Testis (tissue), 2 donors: ENCODE measurements around the gene ZBTB17.

Experiments used
- POLR2A ChIP-seq: fragments of 450-650 bp; IDR thresholded peaks from one replicate; pipeline ENCODE4 v1.6.1; 2017; ENCODE audit warnings: antibody characterized with exemption, mild to moderate bottlenecking, moderate library complexity
- TF ChIP-seq, protein P1 (sequence below), 3 experiments: fragments of 450-650 bp in 2 of 3; fragments of 200-600 bp in 1 of 3; sonication (generic) in 1 of 3; IDR thresholded peaks; one replicate each; pipeline ENCODE4 v1.5.1; 2016 to 2019; ENCODE audit warnings: antibody characterized with exemption in 3 of 3, mild to moderate bottlenecking in 2 of 3, moderate library complexity in 1 of 3

DNA sequence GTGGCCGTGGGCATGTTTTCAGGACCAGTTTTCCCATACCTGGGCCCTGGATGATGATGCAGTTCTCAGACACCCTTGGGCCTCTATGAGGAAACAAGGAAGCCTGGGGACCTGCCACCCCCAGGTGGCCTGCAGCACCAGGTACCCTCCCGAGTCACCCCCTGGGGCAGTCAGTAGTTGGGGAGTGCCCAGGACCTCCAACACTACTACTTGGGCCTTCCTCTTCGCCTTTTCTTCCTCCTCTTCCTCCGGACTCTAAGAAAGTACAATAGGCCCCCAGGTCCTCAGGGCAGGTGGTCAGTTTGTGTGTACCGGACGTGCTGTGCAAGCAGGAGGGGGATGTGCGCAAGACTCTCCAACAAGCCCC lies 16.3 kb upstream of the ZBTB17 start:
- TF ChIP-seq, protein P1, sequence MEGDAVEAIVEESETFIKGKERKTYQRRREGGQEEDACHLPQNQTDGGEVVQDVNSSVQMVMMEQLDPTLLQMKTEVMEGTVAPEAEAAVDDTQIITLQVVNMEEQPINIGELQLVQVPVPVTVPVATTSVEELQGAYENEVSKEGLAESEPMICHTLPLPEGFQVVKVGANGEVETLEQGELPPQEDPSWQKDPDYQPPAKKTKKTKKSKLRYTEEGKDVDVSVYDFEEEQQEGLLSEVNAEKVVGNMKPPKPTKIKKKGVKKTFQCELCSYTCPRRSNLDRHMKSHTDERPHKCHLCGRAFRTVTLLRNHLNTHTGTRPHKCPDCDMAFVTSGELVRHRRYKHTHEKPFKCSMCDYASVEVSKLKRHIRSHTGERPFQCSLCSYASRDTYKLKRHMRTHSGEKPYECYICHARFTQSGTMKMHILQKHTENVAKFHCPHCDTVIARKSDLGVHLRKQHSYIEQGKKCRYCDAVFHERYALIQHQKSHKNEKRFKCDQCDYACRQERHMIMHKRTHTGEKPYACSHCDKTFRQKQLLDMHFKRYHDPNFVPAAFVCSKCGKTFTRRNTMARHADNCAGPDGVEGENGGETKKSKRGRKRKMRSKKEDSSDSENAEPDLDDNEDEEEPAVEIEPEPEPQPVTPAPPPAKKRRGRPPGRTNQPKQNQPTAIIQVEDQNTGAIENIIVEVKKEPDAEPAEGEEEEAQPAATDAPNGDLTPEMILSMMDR (IDR thresholded peaks at IDR 0.05), result no peak
- no peak for TF ChIP-seq POLR2A
